Measurements from ENCODE around the gene CDV3.
"Not testable (repeated sequence)": the region's sequence is repeated elsewhere in the genome, so short reads cannot be mapped to it uniquely, and the experiment has no call there.

CDV3 gene

GRCh38 chr3:133531981-133532380 lies 41.5 kb upstream of the CDV3 start:
- H2AFZ ChIP-seq, result no peak overlapping the region
- H3K27me3 ChIP-seq (ENCODE audit: control insufficient read depth, insufficient read depth, low read length), result no peaks in the 10 kb centered on the region
- H3K4me2 ChIP-seq (ENCODE audit: low read length), result no peak overlapping the region
- no peak overlapping the region for H3K27ac ChIP-seq
- peaks cover 9% of the 10 kb centered on the region for H3K4me1 ChIP-seq
- H3K4me3 ChIP-seq (ENCODE audit: low read depth, low read length), result no peak overlapping the region
- no peaks in the 10 kb centered on the region for H3K79me2 ChIP-seq
- TF ChIP-seq CTCF (IDR thresholded peaks at IDR 0.05), result no peak
- H3K36me3 ChIP-seq (ENCODE audit: control insufficient read depth, insufficient read depth, low read length), result no peaks in the 10 kb centered on the region
- no peak overlapping the region for H3K9ac ChIP-seq
- no peaks in the 10 kb centered on the region for H3K9me3 ChIP-seq (ENCODE audit: control insufficient read depth, low read length)

- no peaks in the 10 kb centered on the region for H3K36me3 ChIP-seq (ENCODE audit: control insufficient read depth, insufficient read depth, low read length)
- no peak overlapping the region for H3K27ac ChIP-seq
- no peaks in the 10 kb centered on the region for H3K9me3 ChIP-seq (ENCODE audit: control insufficient read depth, low read length)
- H3K4me3 ChIP-seq (ENCODE audit: low read depth, low read length), result no peak overlapping the region
- H2AFZ ChIP-seq, result no peak overlapping the region
- no peak overlapping the region for H3K4me2 ChIP-seq (ENCODE audit: low read length)
- H3K27me3 ChIP-seq (ENCODE audit: control insufficient read depth, insufficient read depth, low read length), result no peaks in the 10 kb centered on the region
- no peaks in the 10 kb centered on the region for H3K79me2 ChIP-seq
- TF ChIP-seq CTCF (IDR thresholded peaks at IDR 0.05), result no peak
- H3K4me1 ChIP-seq, result peaks cover 9% of the 10 kb centered on the region
- H3K9ac ChIP-seq, result no peak overlapping the region
These were observed 40.5 kb upstream of the CDV3 start for GRCh38 chr3:133532951-133533350.

GRCh38 chr3:133535971-133536881 lies 37.3 kb upstream of the CDV3 start:
- Histone ChIP-seq H3K9ac (no peak overlapping the region), H3K4me1 (peaks cover 9% of the 10 kb centered on the region), H3K36me3 (ENCODE audit: control insufficient read depth, insufficient read depth, low read length) (no peaks in the 10 kb centered on the region), H2AFZ (peak overlapping the region; percentile 54), H3K4me3 (ENCODE audit: low read depth, low read length) (no peak overlapping the region), H3K27me3 (ENCODE audit: control insufficient read depth, insufficient read depth, low read length) (no peaks in the 10 kb centered on the region), H3K9me3 (ENCODE audit: control insufficient read depth, low read length) (no peaks in the 10 kb centered on the region), H3K27ac (peak overlapping the region; percentile 25), H3K79me2 (no peaks in the 10 kb centered on the region), H3K4me2 (ENCODE audit: low read length) (peak overlapping the region; percentile 54)
- TF ChIP-seq CTCF (IDR thresholded peaks at IDR 0.05), result no peak

- not testable (repeated sequence) for H3K36me3 ChIP-seq (ENCODE audit: control insufficient read depth, insufficient read depth, low read length); H3K4me2 ChIP-seq (ENCODE audit: low read length); H3K4me1 ChIP-seq; H3K27me3 ChIP-seq (ENCODE audit: control insufficient read depth, insufficient read depth, low read length); H3K27ac ChIP-seq; H3K9me3 ChIP-seq (ENCODE audit: control insufficient read depth, low read length); H3K4me3 ChIP-seq (ENCODE audit: low read depth, low read length); H2AFZ ChIP-seq; H3K9ac ChIP-seq; H3K79me2 ChIP-seq
These were observed 36.4 kb upstream of the CDV3 start for GRCh38 chr3:133537131-133537530.

GRCh38 chr3:133538154-133538553 lies 35.3 kb upstream of the CDV3 start:
- Histone ChIP-seq H3K4me1 (peaks cover 9% of the 10 kb centered on the region), H3K4me2 (ENCODE audit: low read length) (no peak overlapping the region), H3K27ac (no peak overlapping the region), H2AFZ (no peak overlapping the region), H3K27me3 (ENCODE audit: control insufficient read depth, insufficient read depth, low read length) (no peaks in the 10 kb centered on the region), H3K9ac (no peak overlapping the region), H3K9me3 (ENCODE audit: control insufficient read depth, low read length) (no peaks in the 10 kb centered on the region), H3K36me3 (ENCODE audit: control insufficient read depth, insufficient read depth, low read length) (no peaks in the 10 kb centered on the region), H3K79me2 (no peaks in the 10 kb centered on the region), H3K4me3 (ENCODE audit: low read depth, low read length) (no peak overlapping the region)
- no peak for TF ChIP-seq CTCF (IDR thresholded peaks at IDR 0.05)

Measured in parathyroid adenoma (tissue), 2 donors.